Raji (cell line): ENCODE results near the gene ENO1.

ENCODE experiments used
- POLR2A ChIP-seq: IDR thresholded peaks from 2 replicates; pipeline ENCODE4 v1.6.1; 2011; ENCODE audit warnings: low read depth, low read length, control low read depth; ENCODE audit not compliant: insufficient read depth

Gene ENO1

GRCh38 chr1:8874230-8875201 lies 4.0 kb downstream of the ENO1 start:
- no peak for TF ChIP-seq POLR2A

GRCh38 chr1:8873506-8874229 lies 4.8 kb downstream of the ENO1 start:
- no peak for TF ChIP-seq POLR2A

- TF ChIP-seq POLR2A: no peak
Observed at GRCh38 chr1:8873001-8873400, 5.5 kb downstream of the ENO1 start.

GRCh38 chr1:8871965-8872399 lies 6.5 kb downstream of the ENO1 start:
- no peak for TF ChIP-seq POLR2A

GRCh38 chr1:8871539-8871935 lies 6.9 kb downstream of the ENO1 start:
- no peak for TF ChIP-seq POLR2A

- TF ChIP-seq POLR2A: no peak
Observed at GRCh38 chr1:8870616-8871538, 7.6 kb downstream of the ENO1 start.

- TF ChIP-seq POLR2A: no peak
Observed at GRCh38 chr1:8870103-8870502, 8.4 kb downstream of the ENO1 start.

GRCh38 chr1:8867878-8868567 lies 10.5 kb downstream of the ENO1 start:
- TF ChIP-seq POLR2A: no peak

GRCh38 chr1:8866792-8867415 lies 11.6 kb downstream of the ENO1 start:
- TF ChIP-seq POLR2A: no peak

GRCh38 chr1:8866173-8866791 lies 12.2 kb downstream of the ENO1 start:
- TF ChIP-seq POLR2A: no peak

- no peak for TF ChIP-seq POLR2A
Observed at GRCh38 chr1:8864713-8865344, 13.7 kb downstream of the ENO1 start.

GRCh38 chr1:8863794-8864233 lies 14.7 kb downstream of the ENO1 start:
- no peak for TF ChIP-seq POLR2A

GRCh38 chr1:8863138-8863537 lies 15.3 kb downstream of the ENO1 start:
- no peak for TF ChIP-seq POLR2A
